Subcutaneous abdominal adipose tissue (tissue), 5 donors: ENCODE data around the gene LIMS4.
"Not testable (repeated sequence)": the region's sequence is repeated elsewhere in the genome, so short reads cannot be mapped to it uniquely, and the experiment has no call there.

ENCODE experiments used
- H3K27ac ChIP-seq: one replicate; pipeline ENCODE4 v1.7.0; 2013; ENCODE audit warnings: low read depth, mild to moderate bottlenecking, inconsistent platforms, low read length, moderate library complexity
- H3K27me3 ChIP-seq, 5 donors: one replicate each; pipeline ENCODE4 v1.7.0; 2013; ENCODE audit warnings: low read length in 5 of 5, inconsistent platforms in 1 of 5; ENCODE audit not compliant: control insufficient read depth in 5 of 5, insufficient read depth in 4 of 5
- H3K36me3 ChIP-seq, 5 donors: one replicate each; pipeline ENCODE4 v1.7.0; 2013; ENCODE audit warnings: low read length in 5 of 5; ENCODE audit not compliant: control insufficient read depth in 5 of 5, insufficient read depth in 5 of 5
- H3K4me1 ChIP-seq, 5 donors: one replicate each; pipeline ENCODE4 v1.7.0; 2013; ENCODE audit warnings: low read length in 5 of 5, mild to moderate bottlenecking in 3 of 5, moderate library complexity in 1 of 5; ENCODE audit not compliant: control insufficient read depth in 5 of 5, insufficient read depth in 5 of 5
- H3K4me3 ChIP-seq, 5 donors: one replicate each; pipeline ENCODE4 v1.7.0; 2013; ENCODE audit warnings: low read length in 5 of 5, low read depth in 1 of 5
- H3K9ac ChIP-seq, 5 donors: one replicate each; pipeline ENCODE4 v1.7.0; 2013; ENCODE audit warnings: low read length in 5 of 5, mild to moderate bottlenecking in 4 of 5, moderate library complexity in 3 of 5
- H3K9me3 ChIP-seq, 5 donors: one replicate each; pipeline ENCODE4 v1.7.0; 2013; ENCODE audit warnings: low read length in 5 of 5; ENCODE audit not compliant: control insufficient read depth in 5 of 5
- donor health status: healthy.
- donor health status: healthy.
- donor health status: healthy.
- donor health status: healthy.
- donor health status: healthy.

LIMS4 gene

GRCh38 chr2:110475627-110476359 lies 3.2 kb upstream of the LIMS4 start:
- not testable (repeated sequence) for H3K4me3 ChIP-seq, H3K27ac ChIP-seq, H3K9me3 ChIP-seq, H3K4me1 ChIP-seq, H3K9ac ChIP-seq, H3K27me3 ChIP-seq, H3K36me3 ChIP-seq

- H3K9me3 ChIP-seq, H3K27me3 ChIP-seq, H3K4me3 ChIP-seq, H3K4me1 ChIP-seq, H3K27ac ChIP-seq, H3K9ac ChIP-seq, H3K36me3 ChIP-seq: not testable (repeated sequence)
Measured at GRCh38 chr2:110474898-110475297, 2.3 kb upstream of the LIMS4 start.

- not testable (repeated sequence) for H3K27me3 ChIP-seq, H3K9me3 ChIP-seq, H3K9ac ChIP-seq, H3K4me3 ChIP-seq, H3K27ac ChIP-seq, H3K4me1 ChIP-seq, H3K36me3 ChIP-seq
Measured at GRCh38 chr2:110473059-110473358, 393 bp upstream of the LIMS4 start.

GRCh38 chr2:110468921-110469320 lies 3.7 kb downstream of the LIMS4 start:
- not testable (repeated sequence) for H3K9me3 ChIP-seq, H3K36me3 ChIP-seq, H3K27me3 ChIP-seq, H3K27ac ChIP-seq, H3K9ac ChIP-seq, H3K4me1 ChIP-seq, H3K4me3 ChIP-seq

- not testable (repeated sequence) for H3K36me3 ChIP-seq, H3K27ac ChIP-seq, H3K27me3 ChIP-seq, H3K9me3 ChIP-seq, H3K4me1 ChIP-seq, H3K9ac ChIP-seq, H3K4me3 ChIP-seq
Measured at GRCh38 chr2:110465312-110465711, 7.3 kb downstream of the LIMS4 start.

GRCh38 chr2:110462458-110462857 lies 10.2 kb downstream of the LIMS4 start:
- H3K9me3 ChIP-seq, H3K27ac ChIP-seq, H3K36me3 ChIP-seq, H3K4me1 ChIP-seq, H3K27me3 ChIP-seq, H3K4me3 ChIP-seq, H3K9ac ChIP-seq: not testable (repeated sequence)

GRCh38 chr2:110460318-110460717 lies 12.3 kb downstream of the LIMS4 start:
- H3K4me3 ChIP-seq, H3K36me3 ChIP-seq, H3K9me3 ChIP-seq, H3K9ac ChIP-seq, H3K27ac ChIP-seq, H3K4me1 ChIP-seq, H3K27me3 ChIP-seq: not testable (repeated sequence)

GRCh38 chr2:110457214-110457590 lies 15.4 kb downstream of the LIMS4 start:
- not testable (repeated sequence) for H3K9ac ChIP-seq, H3K4me1 ChIP-seq, H3K9me3 ChIP-seq, H3K27me3 ChIP-seq, H3K36me3 ChIP-seq, H3K4me3 ChIP-seq, H3K27ac ChIP-seq

GRCh38 chr2:110456291-110457213 lies 16.1 kb downstream of the LIMS4 start:
- H3K9ac ChIP-seq, H3K27me3 ChIP-seq, H3K27ac ChIP-seq, H3K36me3 ChIP-seq, H3K4me1 ChIP-seq, H3K4me3 ChIP-seq, H3K9me3 ChIP-seq: not testable (repeated sequence)

GRCh38 chr2:110455080-110455670 lies 17.4 kb downstream of the LIMS4 start:
- not testable (repeated sequence) for H3K27me3 ChIP-seq, H3K36me3 ChIP-seq, H3K27ac ChIP-seq, H3K9ac ChIP-seq, H3K4me1 ChIP-seq, H3K9me3 ChIP-seq, H3K4me3 ChIP-seq
